Head of caudate nucleus (tissue), 42 donors: Measurements from ENCODE around the gene ACACA.
"Not testable (repeated sequence)": the region's sequence is repeated elsewhere in the genome, so short reads cannot be mapped to it uniquely, and the experiment has no call there.

ENCODE experiments used
- DNase-seq, 42 donors: peaks; one replicate each; pipeline versions ENCODE4 v3.0.0 to v3.0.0-alpha.2; 2020 to 2021; ENCODE audit warnings: mixed read lengths in 7 of 42
- intact Hi-C: fragments of 100-400 bp; cut with DNase I; formaldehyde crosslinking; loops from one replicate; pipeline ENCODE4 v1.15.0; 2022

The ACACA gene

GRCh38 chr17:37097154-37097553, 309.5 kb downstream of the ACACA start:
- intact Hi-C loops: no loop called here
- DNase-seq: no peak

GRCh38 chr17:37096071-37096470, 310.6 kb downstream of the ACACA start:
- no peak for DNase-seq
- intact Hi-C loops: no loop called here

GRCh38 chr17:37094391-37094790, 312.2 kb downstream of the ACACA start:
- intact Hi-C loops: no loop called here
- DNase-seq: no peak

GRCh38 chr17:37092701-37093100, 313.9 kb downstream of the ACACA start:
- intact Hi-C loops: no loop called here
- DNase-seq: no peak

- intact Hi-C loops: no loop called here
- DNase-seq: peak in 10 of 42 donors; percentile 25 to 69 (median 39)
Observed at GRCh38 chr17:37092071-37092470, 314.6 kb downstream of the ACACA start.

- no peak for DNase-seq
- intact Hi-C loops: no loop called here
Observed at GRCh38 chr17:37090941-37091340, 315.7 kb downstream of the ACACA start.

GRCh38 chr17:37089956-37090355, 316.7 kb downstream of the ACACA start:
- no peak for DNase-seq
- intact Hi-C loops: no loop called here

- peak in 14 of 42 donors; percentile 18 to 64 (median 40) for DNase-seq
- intact Hi-C loops: no loop called here
Observed at GRCh38 chr17:37088913-37089312, 317.7 kb downstream of the ACACA start.

GRCh38 chr17:37088459-37088858, 318.2 kb downstream of the ACACA start:
- intact Hi-C loops: no loop called here
- DNase-seq: peak in 8 of 42 donors; percentile 17 to 72 (median 43)

GRCh38 chr17:37087683-37088082, 319.0 kb downstream of the ACACA start:
- intact Hi-C loops: no loop called here

GRCh38 chr17:37086948-37087347, 319.7 kb downstream of the ACACA start:
- DNase-seq: no peak
- intact Hi-C loops: no loop called here

More at GRCh38 chr17:37087683-37088082, 319.0 kb downstream of the ACACA start:
- no peak for DNase-seq

- DNase-seq: no peak
- intact Hi-C loops: no loop called here
Observed at GRCh38 chr17:37086334-37086733, 320.3 kb downstream of the ACACA start.

GRCh38 chr17:37084372-37084771, 322.3 kb downstream of the ACACA start:
- intact Hi-C loops: no loop called here
- no peak for DNase-seq

GRCh38 chr17:37083456-37083855, 323.2 kb downstream of the ACACA start:
- intact Hi-C loops: no loop called here

GRCh38 chr17:37082985-37083384, 323.7 kb downstream of the ACACA start:
- no peak for DNase-seq
- intact Hi-C loops: no loop called here

More at GRCh38 chr17:37083456-37083855, 323.2 kb downstream of the ACACA start:
- DNase-seq: no peak

GRCh38 chr17:37082311-37082860, 324.2 kb downstream of the ACACA start:
- intact Hi-C loops: no loop called here
- DNase-seq: no peak

- intact Hi-C loops: no loop called here
- no peak for DNase-seq
Observed at GRCh38 chr17:37081287-37081686, 325.3 kb downstream of the ACACA start.

GRCh38 chr17:37079735-37080134, 326.9 kb downstream of the ACACA start:
- no peak for DNase-seq
- intact Hi-C loops: no loop called here

- intact Hi-C loops: no loop called here
- no peak for DNase-seq
Observed at GRCh38 chr17:37079065-37079708, 327.4 kb downstream of the ACACA start.

GRCh38 chr17:37073464-37073863, 333.2 kb downstream of the ACACA start:
- intact Hi-C loops, DNase-seq: not testable (repeated sequence)

GRCh38 chr17:37069087-37069486, 337.5 kb downstream of the ACACA start:
- no peak for DNase-seq
- intact Hi-C loops: no loop called here
